ENCODE data around the gene SCTR.
"Not testable (repeated sequence)": the region's sequence is repeated elsewhere in the genome, so short reads cannot be mapped to it uniquely, and the experiment has no call there.

Gene SCTR

DNA sequence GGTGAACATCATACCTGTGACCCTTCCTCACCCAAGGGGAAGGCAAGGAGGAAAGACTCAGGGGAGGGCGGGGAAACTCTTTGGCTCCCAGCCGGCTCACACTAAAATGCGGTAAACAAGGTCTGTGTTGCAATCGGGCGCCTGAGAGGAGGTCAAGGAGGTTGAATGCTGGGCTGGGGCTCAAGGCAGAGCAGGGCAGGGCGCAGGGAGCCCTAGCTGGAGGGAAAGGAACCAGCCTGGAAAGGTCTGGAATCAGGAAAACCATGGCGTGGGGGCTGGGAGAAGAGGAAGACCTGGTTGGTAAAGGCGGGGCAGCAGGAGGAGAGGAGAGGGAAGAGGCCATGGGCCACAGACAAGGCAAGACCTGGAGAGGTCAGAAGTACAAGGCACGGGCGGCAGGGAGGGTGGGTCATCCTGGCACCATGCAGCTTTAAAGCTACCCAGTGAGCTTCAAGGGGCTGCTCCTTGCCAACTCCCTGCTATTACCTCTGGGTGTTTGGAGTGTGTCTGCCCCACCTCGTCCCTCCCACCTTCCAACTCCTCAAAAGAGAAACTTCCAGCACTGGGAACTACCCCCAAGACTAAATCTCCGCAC is 97.4 kb downstream of the SCTR start:
- no peak for DNase-seq

GRCh38 chr2:119426396-119426675 is 97.9 kb downstream of the SCTR start:
- DNase-seq, result no peak

GRCh38 chr2:119425620-119426395 is 98.5 kb downstream of the SCTR start:
- no peak for DNase-seq

DNA sequence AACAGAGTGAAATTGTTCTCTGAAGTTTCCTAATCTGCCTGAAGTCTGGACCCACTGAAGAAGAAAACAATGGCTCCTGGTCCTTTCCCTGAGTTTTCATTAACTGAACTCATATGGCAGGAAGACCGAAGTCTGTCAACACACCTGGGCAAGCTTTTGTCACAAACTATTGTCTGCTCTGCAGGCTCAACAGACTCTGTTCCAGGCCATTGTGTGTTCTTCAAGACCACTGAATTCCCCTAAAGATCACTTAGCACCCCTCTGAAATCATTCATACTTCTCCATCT is 99.2 kb downstream of the SCTR start:
- DNase-seq, result no peak

DNA sequence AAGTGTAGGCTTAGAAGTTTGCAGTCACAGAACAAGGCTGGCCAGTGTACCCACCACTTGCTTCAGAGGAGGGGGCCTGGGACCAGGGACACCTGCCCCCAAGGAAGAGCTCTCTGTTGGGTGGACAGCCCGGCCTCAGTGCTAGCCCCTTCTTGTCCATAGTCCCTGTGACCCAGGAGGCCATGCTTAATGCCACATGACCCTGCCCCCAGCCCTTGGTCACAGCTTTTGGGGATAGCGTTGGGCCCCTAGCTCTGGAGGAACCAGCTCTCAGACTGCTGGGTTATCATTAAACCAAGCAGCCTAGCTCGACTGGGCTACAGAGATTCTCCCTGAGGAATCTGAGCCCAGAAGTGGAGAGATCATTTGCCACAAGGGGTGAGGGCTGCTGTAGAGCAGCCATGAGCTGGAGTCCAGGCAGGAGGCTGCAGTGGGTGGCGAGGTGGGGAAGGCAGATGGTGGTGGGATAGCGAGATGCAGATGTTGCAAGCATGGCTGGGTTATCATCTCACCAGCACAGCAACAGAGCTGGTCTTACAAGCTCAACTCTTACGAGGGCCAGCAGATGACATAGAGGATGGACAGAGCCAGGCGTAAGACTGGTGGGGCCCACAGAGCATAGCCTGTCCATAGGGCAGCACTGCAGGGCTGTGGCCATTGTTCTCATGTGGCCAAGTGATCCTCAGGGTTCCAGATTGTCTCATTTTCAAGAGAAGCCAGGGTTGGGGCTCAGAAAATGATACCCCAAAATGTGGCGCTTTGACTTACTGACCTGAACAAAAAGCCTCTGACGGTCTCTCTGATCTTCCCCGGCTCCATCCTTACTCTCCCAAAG is 99.8 kb downstream of the SCTR start:
- no peak for DNase-seq

GRCh38 chr2:119423811-119424210 is 100.5 kb downstream of the SCTR start:
- no peak for DNase-seq

GRCh38 chr2:119423108-119423444 is 101.2 kb downstream of the SCTR start:
- no peak for DNase-seq

GRCh38 chr2:119422360-119423107 is 101.7 kb downstream of the SCTR start:
- DNase-seq, result no peak

DNA sequence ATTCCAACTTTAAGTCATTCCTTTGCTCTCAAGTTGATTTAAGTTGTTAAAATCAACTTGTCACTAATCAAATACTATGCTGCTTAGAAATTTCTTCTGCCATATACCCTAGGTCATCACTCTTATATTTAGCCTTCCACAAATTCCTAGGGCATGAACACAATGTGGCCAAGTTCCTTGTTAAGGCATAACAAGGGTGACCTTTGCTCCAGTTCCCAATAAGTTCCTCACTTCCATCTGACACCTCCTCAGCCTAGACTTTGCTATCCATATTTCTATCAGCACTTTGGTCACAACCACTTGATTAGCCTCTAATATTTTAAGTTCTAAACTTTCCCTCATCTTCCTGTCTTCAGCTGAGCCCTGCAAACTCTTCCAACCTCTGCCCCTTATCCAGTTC is 102.5 kb downstream of the SCTR start:
- no peak for DNase-seq

GRCh38 chr2:119421304-119421703 is 103.0 kb downstream of the SCTR start:
- DNase-seq, result no peak

DNA sequence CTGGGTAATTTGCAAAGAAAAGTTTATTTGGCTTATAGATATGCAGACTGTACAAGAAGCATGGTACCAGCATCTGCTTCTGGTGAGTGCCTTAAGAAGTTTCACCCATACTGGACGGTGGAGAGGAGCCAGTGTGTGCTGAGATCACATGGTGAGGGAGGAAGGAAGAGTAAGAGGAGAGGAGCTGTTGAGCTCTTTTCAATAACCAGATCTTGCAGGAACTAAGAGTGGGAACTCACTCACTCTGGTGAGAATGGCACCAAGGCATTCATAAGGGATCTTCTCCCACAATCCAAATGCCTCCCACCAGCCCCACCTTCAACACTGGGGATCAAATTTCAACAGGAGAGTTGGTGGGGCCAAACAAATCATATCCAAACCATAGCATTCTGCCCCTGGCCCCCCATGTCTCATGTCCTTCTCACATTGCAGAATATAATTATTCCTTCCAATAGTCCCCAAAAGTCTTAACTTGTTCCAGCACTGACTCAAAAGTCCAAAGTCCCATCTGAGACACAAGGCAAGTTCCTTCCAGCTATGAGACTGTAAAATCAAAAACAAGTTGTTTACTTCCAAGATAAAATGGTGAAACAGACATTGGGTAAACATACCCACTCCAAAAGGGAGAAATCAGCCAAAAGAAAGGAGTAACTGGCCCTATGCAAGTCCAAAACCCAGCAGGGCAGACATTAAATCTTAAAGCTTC is 104.3 kb downstream of the SCTR start:
- DNase-seq, result no peak

DNA sequence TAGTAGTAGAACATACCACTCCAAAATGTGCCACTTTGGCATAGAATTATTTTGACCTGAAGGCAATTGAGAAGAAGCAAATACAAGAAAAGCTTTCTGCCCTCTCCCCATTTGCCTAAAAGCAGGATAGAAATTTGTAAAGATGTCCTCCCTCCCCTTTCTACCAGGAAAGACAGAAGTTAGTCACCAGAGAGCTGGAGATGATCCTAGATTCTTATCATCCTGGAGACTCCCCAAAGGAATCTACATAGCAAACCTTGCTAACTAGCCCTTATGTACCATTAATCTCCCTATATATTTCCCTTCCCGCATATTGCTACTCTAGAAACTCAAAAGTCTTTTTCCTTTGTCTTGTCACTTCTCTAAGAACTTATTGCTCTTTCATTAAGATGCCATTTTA is 105.2 kb downstream of the SCTR start:
- no peak for DNase-seq

DNA sequence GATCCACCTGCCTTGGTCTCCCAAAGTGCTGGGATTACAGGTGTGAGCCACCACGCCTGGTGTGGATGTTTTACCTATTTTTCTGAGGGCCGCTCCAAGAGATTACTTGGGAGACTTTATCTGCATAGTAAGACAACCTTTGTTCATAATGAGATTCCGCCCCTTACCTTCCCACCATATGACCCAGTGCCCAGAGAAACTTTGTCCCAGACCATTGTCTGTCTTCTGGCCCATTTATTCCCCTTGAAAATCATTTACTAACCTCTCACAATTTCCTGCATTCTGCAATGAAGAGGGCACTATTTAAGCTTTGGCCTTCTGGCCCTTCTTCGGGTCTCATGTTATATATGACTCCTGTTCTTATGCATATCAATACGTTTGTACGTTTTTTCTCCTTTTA is 106.4 kb downstream of the SCTR start:
- DNase-seq, result no peak

- DNase-seq, result no peak
Observed at GRCh38 chr2:119416299-119416923, 107.9 kb downstream of the SCTR start.

DNA sequence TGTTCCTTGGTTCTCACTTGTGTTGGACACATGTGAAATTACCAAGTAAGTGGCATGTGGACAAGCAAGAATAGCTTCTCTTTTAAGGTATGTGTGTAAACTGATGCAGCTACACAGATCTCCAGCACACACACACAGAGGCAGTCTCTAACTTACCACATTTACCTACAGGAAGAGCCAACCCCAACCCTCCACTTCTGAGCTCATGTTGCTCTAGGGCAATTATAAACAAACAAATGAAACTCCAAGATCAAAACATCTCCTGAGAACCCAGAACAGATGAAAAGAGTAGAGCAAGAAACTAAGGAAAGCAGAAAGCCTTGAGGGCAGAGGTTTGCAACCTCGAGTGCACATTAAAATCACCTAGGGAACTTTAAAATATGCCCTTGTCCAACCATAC is 108.7 kb downstream of the SCTR start:
- DNase-seq, result no peak

DNA sequence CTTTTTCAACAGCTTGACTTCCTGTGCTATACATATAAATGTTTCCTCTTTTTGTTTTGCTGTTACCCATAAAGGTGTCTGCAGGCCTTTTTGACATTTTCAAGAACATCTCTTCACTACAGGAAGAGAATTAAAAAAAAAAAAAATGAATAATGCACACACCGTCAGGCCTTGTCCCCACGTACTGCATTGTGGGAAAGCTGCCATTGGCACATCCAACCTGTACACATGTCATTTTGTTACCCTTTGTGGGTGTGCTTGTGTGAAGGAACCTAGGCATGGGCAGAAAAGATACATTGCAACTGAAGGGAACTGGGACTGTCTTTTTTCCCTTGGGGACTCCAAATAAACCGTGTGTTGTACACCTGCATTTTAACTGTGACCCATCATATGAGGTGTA is 109.4 kb downstream of the SCTR start:
- DNase-seq, result no peak

- no peak for DNase-seq
Observed at GRCh38 chr2:119409506-119409905, 114.8 kb downstream of the SCTR start.

- no peak for DNase-seq
Observed at GRCh38 chr2:119408221-119408619, 116.1 kb downstream of the SCTR start.

GRCh38 chr2:119407430-119408220 is 116.7 kb downstream of the SCTR start:
- no peak for DNase-seq

GRCh38 chr2:119405151-119405550 is 119.1 kb downstream of the SCTR start:
- no peak for DNase-seq

DNA sequence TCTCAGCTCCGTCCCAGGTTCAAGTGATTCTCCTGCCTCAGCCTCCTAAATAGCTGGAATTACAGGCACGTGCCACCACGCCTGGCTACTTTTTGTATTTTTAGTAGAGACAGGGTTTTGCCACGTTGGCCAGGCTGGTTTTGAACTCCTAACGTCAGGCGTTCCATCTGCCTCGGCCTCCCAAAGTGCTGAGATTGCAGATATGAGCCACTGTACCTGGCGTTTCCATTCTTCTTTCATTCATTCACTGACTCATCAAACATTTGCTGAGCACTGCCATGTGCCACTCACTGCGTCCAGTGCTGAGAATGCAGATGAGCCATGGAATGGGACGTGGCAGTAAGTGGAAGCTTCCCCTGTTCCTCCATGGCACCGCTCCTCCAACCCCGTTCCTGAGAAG is 120.7 kb downstream of the SCTR start:
- not testable (repeated sequence) for DNase-seq

All from NCI-H748 treated with DMSO at 0.1 percent for 48 hours (cell line).